Endothelial cell of umbilical vein (primary cell): ENCODE measurements around the gene KCNF1.

Source experiments
- CTCF ChIP-seq, 2 donors: IDR thresholded peaks; 1 replicate in 1 of 2; 2 replicates in 1 of 2; pipeline ENCODE4 v1.5.1; 2011; ENCODE audit warnings: low read length in 2 of 2, mild to moderate bottlenecking in 2 of 2, moderate library complexity in 2 of 2, control low read depth in 1 of 2, inconsistent platforms in 1 of 2, low read depth in 1 of 2; ENCODE audit not compliant: insufficient read depth in 1 of 2; ENCODE audit errors: extremely low read depth in 1 of 2
- EZH2 ChIP-seq: IDR thresholded peaks from 2 replicates; pipeline ENCODE4 v1.6.1; 2012; ENCODE audit warnings: borderline replicate concordance, low read depth, mild to moderate bottlenecking, moderate library complexity, low read length, inconsistent platforms; ENCODE audit not compliant: severe bottlenecking
- JUN ChIP-seq: IDR thresholded peaks from 2 replicates; pipeline ENCODE4 v1.6.1; 2011; ENCODE audit warnings: borderline replicate concordance, low read depth; ENCODE audit not compliant: insufficient read length, insufficient read depth
- MAX ChIP-seq: IDR thresholded peaks from 2 replicates; pipeline ENCODE4 v1.6.1; 2011; ENCODE audit not compliant: insufficient read depth, insufficient read length
- POLR2A ChIP-seq: IDR thresholded peaks from 2 replicates; pipeline ENCODE4 v1.6.1; 2012; ENCODE audit warnings: low read depth, mild to moderate bottlenecking, control low read depth, low read length
- POLR2AphosphoS5 ChIP-seq: IDR thresholded peaks from 2 replicates; pipeline ENCODE4 v1.6.1; 2012; ENCODE audit warnings: low read depth, mild to moderate bottlenecking, control low read depth, low read length, moderate library complexity; ENCODE audit not compliant: insufficient read depth

GRCh38 chr2:10892316-10892715 is 19.4 kb upstream of the KCNF1 start:
- TF ChIP-seq POLR2AphosphoS5, result no peak
- no peak for TF ChIP-seq CTCF (IDR thresholded peaks at IDR 0.05; ENCODE audit: extremely low read depth in 1 of 2, insufficient read depth in 1 of 2, low read depth in 1 of 2, low read length in 2 of 2)
- TF ChIP-seq JUN, result no peak
- TF ChIP-seq MAX, result no peak
- TF ChIP-seq POLR2A, result no peak
- TF ChIP-seq EZH2, result no peak
